Pons (tissue), 1 donor: ENCODE data around the gene ZMYND19.
"Not testable (repeated sequence)": the region's sequence is repeated elsewhere in the genome, so short reads cannot be mapped to it uniquely, and the experiment has no call there.

Experiments
- DNase-seq: peaks from one replicate; pipeline ENCODE4 v3.0.0-alpha.2; 2016; ENCODE audit warnings: low spot score

Gene ZMYND19

DNA sequence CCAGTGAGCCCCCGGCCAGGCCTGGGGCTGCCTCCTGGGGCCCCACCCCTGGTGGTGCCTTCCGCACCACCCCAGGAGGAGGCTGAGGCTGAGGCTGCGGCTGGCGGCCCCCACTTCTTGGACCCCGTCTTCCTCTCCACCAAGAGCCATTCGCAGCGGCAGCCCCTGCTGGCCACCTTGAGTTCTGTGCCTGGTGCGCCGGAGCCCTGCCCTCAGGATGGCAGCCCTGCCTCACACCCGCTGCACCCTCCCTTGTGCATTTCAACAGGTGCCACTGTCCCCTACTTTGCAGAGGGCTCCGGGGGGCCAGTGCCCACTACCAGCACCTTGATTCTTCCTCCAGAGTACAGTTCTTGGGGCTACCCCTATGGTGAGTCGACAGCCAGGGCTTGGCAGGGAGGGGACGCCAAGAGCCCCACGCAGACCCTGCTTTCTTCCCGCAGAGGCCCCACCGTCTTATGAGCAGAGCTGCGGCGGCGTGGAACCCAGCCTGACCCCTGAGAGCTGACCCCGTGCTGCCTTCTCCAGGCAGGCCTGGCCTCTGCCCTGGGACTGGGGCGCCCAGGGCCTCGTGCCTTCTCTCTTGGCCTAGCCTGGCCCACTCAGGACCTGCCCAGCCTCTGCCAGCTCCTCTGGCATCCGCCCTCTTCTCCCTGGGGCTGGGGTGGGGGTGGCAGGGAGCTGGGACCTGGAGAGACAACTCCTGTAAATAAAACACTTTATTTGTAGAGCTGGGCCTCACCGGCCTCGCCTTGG, 24.5 kb upstream of the ZMYND19 start:
- no peak for DNase-seq

DNA sequence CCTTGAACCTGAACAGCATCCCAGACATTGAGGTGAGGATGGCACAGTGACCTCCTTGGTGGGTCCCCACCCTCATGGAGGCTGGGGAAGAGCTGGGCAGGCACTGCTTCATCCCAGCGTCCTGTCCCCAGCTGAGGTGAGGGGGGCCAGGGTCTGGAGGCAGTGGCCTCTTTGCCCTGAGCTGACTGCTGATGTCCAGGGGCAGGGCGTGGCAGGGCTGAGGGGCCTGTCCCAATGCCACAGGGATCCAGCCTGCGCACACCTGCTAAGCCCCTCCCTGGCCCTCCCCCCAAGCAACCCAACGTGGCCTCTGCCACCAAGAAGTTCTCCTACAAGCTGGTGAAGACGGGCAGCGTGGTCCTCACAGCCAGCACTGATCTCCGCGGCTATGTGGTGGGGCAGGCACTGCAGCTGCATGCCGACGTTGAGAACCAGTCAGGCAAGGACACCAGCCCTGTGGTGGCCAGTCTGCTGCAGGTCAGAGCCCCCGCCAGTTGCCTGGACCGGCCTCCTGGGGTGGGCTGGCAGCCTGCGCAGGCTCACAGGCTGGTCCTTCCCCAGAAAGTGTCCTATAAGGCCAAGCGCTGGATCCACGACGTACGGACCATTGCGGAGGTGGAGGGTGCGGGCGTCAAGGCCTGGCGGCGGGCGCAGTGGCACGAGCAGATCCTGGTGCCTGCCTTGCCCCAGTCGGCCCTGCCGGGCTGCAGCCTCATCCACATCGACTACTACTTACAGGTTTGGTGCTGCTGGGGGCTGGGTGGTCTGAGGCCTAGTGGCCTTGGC, 23.6 kb upstream of the ZMYND19 start:
- no peak for DNase-seq

DNA sequence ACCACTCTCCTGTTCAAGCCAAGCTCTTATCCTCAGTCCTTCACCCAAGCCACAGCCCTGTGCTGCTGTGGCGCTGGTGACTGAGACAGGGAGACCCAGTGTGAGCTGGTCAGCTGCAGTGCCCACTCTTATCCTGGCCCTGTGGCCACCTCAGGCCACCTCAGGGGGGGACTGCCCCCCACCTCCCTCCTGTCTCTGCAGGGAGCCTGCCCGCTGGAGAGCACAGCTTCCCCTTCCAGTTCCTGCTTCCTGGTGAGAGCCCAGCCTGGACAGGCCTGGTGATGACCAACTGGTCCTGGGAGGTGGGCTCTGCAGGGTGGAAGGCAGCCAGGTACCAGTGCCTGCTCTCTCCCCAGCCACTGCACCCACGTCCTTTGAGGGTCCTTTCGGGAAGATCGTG, 22.9 kb upstream of the ZMYND19 start:
- no peak for DNase-seq

DNA sequence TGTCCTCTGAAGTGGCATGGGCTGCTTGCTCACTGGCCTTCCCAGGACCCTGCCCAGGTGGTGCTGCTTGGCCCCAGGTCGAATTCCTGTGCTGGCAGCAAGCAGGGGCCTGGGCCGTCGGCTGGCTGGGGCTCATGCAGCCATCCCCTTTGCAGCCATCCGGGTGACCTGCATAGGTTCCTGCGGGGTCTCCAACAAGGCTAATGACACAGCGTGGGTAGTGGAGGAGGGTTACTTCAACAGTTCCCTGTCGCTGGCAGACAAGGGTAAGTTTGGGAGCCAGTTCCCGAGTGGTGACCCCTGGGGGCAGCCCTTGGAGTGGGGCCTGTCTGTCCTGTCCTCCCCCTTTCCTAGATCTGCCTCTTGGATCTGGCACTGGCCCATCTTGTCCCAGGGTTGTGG, 22.4 kb upstream of the ZMYND19 start:
- DNase-seq, result no peak

DNA sequence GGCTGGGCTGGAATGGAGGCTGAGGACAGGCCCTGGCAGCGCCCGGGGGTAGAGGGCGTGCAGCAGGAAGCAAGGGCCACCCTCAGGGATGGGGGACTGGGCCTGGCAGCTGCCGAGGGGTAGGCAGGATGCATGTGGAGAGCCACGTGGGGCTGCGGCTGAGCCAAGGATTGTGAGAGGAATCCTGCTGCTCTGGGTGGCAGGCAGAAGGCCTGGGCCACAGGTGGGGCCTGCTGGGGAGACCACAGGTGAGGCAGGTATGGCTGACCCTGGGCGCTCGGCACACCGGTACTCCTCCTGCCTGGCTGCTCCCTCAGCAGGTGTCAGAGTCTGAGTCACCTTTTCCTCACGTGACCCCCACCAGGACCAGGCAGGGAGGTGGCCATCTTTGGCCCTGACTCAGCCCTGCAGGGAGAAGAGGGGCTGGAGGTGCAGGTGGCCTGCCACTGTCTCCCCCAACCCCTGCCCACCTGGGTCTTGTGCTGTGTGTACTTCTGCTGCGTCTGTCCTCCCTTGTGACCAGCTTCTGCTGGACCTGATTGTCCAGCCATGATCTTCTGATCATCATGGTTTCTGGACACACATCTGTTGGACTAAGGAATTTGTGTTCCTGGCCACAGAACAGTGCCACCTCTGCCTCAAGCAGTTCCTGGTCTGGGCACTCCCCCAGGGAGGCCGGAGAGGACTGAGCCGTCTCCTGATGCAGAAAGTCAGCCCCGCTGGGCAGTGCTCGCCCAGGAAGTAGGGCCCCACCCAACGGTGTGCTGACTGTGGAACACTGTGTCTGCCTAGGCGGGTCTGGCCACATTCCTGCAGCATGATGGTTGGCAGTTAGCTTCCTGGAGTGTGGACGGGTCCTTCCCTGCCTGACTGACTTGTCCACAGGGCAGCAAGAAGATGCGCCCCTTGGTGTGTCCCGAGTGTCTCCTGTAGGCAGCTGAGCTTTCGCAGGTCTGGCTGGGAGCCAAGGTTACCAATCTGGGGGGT, 21.6 kb upstream of the ZMYND19 start:
- DNase-seq, result no peak

DNA sequence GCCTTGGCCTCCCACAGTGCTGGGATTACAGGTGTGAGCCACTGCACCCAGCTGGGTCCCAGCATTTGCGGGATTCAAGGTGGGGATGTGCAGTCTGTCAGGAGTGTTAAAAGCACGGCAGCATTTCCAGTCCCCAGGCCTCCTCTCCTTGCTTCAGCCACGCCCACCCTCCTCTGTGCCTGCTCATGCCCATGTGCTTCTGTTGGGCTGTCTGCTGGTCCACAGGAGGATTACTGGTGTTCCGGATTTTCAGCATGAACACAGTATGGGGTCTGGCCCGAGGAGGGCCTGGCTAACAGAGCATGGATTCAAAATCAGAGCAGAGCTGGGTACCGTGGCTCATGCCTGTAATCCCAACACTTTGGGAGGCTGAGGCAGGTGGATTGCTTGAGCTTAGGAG, 20.6 kb upstream of the ZMYND19 start:
- no peak for DNase-seq

DNA sequence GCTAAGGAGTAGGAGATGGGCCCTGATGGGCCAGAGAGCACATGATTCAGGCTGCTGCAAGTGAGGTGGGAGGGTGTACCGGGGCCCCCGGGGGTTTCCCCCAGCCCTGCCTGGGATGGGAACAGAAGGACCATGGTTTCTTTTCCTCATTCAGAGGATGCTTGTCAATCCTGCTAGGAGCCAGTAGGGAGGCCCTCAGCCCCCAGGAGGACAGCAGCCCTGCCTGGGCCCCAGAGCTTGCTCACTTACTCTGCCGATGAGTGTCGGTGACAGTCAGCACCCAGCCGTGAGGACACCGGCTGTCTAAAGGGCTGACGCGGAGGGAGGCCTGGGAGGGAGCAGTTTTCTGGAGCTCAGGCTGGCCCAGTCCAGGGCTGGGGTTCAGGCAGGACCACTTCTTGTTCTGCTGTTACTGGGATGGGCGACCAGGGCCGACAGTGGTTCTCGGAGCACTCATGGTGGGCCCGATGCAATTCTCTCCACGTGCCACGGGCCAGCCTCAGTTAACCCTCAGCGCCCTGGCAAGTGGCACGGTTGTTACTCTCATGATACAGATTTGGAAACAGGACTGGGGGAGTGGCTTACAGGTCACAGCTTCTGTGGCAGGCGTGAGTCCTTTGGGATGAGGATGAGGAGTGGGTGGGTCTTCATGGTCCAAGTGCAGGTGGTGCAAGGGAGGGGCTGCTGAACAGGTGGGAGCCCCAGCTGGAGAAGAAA, 17.0 kb upstream of the ZMYND19 start:
- DNase-seq, result no peak

DNA sequence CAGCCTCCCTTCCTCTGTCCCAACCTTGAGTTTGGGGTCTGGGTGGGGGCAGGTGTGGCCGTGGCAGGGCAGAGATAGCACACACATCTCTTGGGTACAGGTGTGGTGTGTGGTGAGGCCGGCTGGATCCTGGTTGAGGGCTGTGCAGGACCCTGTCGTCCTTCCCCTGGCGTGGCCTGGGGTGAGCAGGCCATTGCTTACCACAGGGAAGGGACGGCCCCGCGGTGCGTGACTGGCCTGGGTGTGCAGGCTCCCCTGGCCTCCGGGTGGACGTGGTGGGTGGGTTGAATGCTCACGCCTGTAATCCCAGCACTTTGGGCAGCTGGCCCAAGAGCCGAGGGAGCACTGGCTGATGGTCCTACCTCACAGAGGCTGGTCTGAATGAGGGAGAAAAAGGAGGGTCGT, 16.4 kb upstream of the ZMYND19 start:
- DNase-seq, result no peak

DNA sequence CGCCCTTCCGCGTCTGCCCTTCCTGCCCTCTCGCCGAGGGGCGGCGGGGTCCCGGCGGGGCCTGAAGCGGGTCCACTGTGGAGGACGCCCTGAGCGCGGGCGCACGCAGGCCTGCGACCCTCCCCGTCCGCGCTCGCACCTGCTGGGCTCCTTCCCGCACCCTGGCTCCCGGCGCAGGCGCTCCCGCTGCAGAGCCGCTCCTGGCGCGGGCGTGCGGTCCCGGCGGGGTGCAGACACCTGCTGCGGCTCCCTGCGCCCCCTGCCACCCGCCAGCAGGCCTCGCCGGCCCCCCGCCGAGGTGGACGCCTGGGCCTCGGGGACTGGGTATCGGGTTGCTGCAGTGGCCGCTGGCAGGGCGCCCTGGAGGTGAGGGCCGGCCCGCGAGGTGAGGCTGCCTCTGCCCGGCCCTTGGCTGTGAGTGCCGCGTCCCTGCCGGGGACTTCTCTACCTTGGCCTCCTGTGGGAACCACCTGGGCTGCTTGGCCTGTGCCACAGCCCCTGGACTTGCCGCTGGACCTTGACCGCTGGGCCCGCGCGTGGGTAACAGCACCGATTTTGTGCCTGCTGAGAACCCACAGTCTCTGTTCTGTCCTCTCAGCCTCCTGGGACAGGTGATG, 15.8 kb upstream of the ZMYND19 start:
- no peak for DNase-seq

DNA sequence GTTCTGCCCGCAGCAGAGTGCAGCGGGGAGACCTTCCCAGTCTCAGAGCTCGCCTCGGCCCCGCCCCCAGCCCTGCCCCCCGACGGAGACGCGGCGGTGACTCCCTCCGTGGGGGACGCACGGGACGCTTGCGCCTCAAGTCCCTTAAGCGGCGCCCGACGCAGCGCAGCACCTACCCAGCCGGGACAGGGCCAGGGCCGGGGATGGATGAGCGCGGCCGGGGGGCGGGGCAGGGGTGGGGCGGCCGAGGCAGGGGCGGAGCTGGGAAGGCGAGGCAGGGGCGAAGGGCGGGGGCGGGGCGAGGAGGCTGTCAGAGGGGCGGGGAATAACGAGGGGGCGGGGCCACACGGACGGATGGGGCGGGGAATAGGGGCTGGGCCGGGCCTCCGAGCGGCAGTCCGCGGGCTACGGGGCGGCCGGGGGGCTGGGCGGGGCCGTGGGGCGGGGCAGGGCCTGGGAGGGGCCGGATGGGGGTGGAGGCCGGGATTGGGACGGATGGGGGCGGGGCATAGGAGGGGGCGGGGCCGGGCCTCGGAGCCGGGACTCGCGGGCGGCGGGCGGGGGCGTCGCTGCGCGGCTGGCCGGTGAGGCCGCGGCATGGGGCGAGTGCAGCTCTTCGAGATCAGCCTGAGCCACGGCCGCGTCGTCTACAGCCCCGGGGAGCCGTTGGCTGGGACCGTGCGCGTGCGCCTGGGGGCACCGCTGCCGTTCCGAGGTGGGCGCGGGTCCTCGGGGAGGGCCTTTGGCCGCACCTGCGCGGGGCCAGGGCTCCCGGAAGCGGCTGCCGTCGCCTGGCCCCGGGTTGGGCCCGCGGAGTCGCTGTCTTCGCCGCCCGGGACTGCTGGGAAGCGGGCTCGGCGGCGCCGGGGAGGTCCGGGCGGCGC, 15.1 kb upstream of the ZMYND19 start, which contains the start of gene ARRDC1:
Gene ARRDC1, plus strand, starts transcription at position 566 of the 884 bp plus-strand sequence. Its CDS starts 32 bp downstream, at position 598.
- DNase-seq, result peak; percentile 84

DNA sequence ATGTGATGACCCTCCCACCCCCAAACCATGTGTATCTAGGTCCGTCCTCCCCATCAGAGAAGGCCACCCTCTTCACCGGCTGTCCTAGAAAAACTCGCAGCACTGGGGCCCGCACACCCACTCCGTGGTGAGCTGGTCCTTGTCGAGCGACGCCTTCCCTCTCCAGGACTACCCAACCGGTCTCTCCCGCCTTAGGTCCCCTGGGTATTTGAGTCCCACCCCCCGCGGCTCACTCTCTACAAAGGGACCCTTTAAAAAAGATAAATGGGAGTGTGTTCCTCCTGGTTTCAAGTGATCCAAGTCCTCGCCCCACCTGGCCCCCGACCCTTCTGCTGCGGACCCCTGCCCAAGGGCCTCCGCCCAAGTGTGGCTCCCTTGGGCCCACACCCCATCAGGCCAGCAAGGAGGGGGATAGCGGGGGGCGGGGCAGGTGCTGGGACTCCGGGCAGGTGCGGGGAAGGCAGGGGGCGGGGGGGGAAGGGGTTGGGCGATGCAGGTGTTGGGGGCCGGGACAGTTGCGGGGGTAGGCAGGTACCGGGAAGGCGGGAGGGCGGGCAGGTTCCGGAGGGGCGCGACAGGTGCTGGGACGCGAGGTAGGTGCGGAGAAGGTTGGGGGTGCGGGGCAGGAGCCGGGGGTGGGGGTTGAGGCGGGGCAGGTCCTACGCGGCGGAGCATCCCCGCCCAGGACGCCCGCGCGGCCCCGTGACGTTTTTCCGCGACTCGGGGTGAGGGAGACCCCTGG, 14.2 kb upstream of the ZMYND19 start:
- no peak for DNase-seq

DNA sequence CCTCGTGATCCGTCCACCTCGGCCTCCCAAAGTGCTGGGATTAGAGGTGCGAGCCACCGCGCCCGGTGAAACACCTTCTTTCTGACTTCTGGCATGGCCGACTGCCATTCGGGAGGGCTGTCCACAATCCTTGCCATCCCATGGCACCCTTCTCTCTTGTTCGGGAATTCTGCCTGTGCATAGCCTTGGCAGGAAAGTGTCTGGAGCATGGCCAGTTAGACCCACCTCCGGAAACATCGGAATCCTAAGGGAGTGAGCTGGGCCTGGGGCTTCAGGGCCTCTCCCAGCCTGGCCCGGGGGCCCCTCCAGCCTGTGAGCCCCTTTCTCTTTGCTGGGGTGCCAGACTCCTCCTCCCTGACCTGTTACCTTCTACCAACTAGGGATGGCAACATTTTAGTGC, 13.6 kb upstream of the ZMYND19 start:
- DNase-seq, result no peak

DNA sequence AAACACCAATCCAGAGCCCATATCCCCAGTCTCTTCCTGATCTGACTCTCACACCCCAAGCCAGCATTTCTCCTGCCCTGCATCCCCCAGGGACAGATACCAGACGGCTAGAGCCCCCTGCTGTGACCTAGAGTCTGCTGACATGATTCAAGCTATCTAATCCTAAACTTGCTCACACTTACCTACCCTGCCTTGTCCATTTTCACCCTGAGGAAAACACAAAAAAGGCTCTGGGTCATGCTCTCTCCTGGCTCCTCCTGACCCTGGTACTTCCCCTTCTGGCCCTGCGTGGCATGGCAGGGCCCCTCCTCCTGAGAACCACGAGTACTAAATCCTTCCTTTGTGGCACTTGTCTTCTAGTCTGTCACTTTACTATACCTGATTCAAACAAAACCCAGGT, 12.3 kb upstream of the ZMYND19 start:
- DNase-seq, result peak; percentile 48

DNA sequence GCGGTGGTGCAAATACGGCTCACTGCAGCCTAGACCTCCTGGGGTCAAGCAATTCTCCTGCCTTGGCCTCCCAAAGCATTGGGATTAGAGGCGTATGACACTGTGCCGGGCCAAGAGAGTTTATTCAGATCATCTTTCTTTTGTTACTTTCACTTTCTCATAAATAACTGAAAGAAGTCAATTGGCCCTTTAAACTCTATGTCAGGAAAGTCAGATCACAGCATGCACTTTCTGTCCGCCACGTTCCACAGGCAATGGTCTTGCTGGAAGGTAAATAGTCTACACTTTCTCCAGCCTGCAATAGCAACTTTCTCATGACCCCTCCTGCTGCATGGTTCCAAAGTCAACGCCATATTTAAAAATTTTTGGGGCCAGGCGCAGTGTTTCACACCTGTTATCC, 8.6 kb upstream of the ZMYND19 start:
- DNase-seq, result no peak

DNA sequence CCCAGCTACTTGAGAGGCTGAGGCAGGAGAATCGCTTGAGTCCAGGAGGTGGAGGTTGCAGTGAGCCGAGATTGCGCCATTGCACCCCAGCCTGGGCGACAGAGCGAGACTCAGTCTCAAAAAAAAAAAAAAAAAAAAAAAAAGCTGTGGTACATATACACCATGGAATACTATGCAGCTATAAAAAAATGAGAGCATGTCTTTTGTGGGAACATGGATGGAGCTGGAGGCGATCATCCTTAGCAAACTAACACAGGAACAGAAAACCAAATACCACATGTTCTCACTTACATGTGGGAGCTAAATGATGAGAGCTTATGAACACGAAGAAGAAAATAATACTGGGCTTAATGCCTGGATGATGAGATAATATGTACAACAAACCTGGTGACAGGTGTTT, 6.3 kb upstream of the ZMYND19 start:
- not testable (repeated sequence) for DNase-seq

DNA sequence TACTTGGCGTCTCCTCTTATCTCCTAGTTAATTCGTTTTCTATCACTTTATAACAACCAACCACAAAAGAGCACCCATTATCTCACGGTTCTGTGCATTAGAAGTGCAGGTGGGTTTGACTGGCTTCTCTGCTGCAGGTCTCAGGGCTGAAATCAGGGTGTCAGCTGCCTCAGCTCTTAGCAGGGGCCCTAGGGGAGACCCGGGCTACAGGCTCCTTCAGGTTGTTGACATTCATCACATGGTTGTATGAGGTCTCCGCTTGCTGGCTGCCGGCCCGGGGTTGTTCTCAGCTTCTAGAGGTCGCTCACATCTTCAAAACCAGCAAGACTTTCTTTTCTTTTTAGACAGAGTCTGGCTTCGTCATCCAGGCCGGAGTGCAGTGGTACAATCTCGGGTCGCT, 2.9 kb upstream of the ZMYND19 start:
- DNase-seq, result no peak

DNA sequence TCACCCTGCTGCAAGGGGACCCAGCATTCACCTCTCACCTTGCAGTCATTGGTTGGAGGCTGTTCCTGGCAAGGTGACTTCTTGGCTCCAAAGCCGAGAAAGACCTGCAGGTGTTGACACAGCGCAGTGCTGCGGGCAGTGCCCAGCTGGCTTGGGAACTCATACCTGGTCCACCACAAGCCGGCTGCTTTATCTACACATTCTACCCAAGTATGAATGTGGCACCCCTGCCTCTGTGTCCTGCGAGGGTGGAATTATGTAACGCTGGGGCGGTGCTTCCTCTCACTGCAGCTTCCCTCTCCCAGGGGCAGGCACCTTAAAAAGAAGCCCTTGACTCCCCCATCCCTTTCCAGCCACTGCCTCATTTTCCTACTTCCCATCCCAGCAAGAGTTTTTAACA, 2.5 kb upstream of the ZMYND19 start:
- DNase-seq, result no peak

DNA sequence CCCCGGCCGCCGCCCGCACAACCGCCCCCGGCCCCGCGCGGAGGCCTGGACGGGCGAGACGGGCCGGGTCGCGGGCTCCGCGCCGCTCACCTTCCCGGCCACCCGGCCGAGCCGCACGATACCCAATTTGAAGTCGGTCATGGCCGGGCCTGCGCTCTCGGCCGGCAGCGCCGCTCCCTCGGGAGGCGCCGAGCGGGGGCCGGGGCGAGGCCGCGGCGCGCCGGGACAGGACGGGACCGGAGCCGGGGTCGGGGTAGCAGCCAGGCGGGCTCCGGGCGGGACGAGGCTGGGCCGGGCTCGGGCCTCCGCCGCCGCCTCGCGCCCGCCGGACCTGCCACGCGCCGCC, 216 bp downstream of the ZMYND19 start:
- DNase-seq, result no peak

DNA sequence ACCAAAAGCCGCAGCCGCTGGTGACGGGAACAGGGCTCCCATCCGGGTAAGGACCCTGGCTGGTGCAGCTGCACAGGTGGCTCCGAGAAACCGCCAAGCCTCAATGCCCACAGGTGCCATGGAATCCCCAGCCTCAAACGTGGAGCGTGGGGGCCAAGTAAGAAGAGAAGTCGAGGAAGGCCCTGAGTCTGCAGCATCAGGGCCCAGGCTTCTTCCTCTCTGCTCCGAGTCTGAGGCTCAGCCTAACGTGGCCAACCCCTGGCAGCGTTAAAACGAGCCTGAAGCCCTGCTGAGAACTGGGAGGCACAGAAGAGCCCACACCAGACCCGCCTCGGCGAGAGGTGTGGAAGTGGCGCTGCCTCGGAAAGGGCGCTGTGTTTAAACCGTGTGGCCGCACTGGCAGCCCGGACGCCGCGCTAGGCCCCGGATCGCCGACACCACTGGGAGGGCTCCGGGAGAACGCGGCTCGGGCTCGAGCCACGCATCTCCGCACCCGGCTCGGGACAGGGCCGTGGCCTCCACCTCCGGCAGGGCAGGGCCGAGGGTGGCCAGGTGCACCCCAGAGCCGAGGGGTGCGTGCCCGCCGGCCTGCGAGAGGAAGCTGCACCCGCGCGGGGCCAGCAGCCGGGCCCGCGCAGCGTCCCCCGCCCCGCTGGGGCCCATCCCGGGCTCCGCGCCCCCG, 730 bp downstream of the ZMYND19 start:
- DNase-seq, result no peak
